NCI-H748 (cell line): ENCODE results near the gene CAMKMT.
A peak's percentile ranks its signal among the peaks of the same experiment; 100 is the strongest.

Source experiments
- DNase-seq: peaks from one replicate; lab custom pipeline; 2025; ENCODE audit not compliant: unreplicated experiment; lab: John Stamatoyannopoulos, UW

Gene CAMKMT

GRCh38 chr2:44682459-44682858, 320.7 kb downstream of the CAMKMT start:
- no peak for DNase-seq

DNA sequence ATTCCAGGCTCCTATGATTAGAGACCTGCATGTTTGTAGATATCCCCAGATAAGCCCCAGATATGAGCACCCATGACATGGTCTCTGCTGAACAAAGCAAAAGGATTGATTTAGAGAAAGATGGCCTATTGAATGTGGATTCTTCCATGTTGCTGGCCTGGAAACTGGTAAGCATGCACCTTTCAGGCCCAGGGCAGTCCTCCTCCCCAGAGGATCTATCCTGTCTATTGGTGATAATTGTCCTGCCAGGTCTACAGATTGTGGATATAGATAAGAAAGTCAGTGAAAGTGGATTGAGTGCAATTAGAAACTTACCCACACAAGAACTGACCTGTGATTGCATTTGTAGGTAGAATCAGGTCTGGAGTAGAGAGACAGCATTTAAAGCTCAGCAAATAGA, 322.8 kb downstream of the CAMKMT start:
- DNase-seq = no peak

GRCh38 chr2:44686561-44686960, 324.8 kb downstream of the CAMKMT start:
- DNase-seq = no peak

GRCh38 chr2:44687686-44688455, 326.1 kb downstream of the CAMKMT start:
- no peak for DNase-seq

- DNase-seq = no peak
Measured at GRCh38 chr2:44688456-44689124, 326.8 kb downstream of the CAMKMT start.

DNA sequence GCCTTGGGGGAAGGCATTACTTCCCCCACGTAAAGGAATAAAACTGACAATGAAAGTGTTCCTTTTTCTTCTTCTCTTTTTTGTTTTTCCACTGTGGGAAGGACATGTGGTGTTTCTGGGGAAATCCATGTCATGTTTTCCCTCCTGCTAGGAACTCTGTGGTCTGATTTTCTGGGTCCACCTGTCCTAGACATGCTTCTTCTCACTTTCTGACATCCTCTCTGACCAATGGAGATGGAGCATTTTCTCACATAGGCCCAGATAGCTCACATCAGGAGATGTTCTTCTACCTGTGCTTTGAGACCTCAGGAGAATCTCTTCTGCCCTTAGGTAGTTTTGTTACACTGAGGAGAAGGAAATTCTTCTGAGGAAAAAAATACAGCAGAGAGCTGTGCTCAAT, 327.8 kb downstream of the CAMKMT start:
- DNase-seq = no peak

DNA sequence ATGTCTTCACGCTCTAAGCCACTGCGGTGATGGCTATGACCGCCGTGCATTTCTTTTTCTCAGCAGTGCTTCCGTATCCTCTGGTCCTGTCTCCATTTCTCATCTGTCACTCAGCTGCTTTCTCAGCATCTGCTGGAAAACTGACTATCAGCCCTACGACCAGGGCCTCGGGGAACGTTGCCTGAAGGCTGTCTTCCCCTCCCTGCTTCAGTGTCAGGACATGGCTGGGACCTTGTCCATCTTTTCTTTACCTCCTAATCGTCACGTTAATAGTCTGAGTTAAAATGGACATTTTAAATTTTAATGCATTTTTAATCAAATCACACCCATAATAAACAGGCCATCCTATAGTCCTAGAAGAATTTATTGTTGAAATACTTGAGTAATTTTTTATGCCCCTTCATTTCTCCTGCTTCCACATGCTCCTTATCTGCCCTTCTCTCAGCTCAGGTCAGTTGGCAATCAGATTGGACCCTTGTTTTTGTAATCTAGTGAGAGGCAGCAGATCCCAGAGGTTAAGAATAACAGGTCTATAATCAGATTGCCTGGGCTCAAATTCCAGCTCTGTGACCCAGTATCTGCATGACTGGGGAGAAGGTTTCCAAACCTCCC, 329.5 kb downstream of the CAMKMT start:
- DNase-seq = no peak

DNA sequence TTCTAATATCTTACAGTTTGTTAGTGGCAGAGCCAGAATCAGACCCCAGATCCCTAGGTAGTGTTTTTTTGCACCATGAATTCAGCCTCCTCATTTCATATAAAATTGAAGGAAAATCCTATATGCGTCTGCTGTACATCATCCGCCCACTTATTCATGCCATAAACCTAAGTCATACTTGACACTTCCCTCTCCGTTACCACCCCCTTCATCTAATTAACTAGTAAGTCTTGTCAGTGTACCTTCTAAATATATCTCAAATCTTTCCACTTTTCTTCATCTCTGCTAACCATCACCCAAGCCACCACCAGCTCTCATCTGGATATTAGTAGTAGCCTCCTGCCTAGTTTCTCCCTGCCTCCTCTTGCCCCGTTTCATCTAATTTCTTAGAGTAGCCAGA, 331.1 kb downstream of the CAMKMT start:
- no peak for DNase-seq

DNA sequence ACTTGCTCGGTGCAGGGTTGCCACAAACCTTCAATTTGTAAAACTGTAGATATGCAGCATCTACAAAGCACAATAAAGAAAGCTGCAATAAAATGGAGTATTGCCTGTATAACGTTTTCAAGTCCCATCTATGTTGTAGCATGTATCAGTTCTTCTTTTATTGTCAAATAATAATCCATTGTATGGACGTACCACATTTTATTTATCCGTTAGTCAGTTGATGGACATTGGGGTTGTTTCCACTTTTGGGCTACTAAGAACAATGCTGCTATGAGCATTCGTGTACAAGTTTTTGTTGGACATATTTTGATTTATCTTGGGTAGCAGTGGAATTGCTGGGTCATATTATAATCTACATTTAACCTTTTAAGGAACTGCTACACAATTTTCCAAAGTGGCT, 339.1 kb downstream of the CAMKMT start:
- no peak for DNase-seq

DNA sequence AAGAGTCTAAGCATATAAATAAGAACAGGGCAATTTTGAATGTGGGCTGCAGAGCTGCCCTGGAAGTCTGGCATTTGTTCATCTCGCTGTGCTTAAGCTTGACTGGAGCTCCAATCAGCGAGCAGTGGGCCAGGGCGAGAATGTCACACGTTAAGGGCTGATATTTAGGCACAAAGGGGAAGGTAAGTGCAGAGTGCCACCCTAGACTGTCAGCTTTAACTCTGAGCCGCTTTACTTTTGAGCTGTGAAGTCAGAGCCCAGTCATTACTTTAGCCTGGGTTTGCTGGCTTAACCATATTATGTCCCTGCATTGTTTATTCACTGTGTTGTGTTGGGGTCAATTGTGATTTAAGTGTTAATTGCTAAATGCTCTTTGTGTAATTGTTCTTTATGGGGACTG, 343.6 kb downstream of the CAMKMT start:
- no peak for DNase-seq

DNA sequence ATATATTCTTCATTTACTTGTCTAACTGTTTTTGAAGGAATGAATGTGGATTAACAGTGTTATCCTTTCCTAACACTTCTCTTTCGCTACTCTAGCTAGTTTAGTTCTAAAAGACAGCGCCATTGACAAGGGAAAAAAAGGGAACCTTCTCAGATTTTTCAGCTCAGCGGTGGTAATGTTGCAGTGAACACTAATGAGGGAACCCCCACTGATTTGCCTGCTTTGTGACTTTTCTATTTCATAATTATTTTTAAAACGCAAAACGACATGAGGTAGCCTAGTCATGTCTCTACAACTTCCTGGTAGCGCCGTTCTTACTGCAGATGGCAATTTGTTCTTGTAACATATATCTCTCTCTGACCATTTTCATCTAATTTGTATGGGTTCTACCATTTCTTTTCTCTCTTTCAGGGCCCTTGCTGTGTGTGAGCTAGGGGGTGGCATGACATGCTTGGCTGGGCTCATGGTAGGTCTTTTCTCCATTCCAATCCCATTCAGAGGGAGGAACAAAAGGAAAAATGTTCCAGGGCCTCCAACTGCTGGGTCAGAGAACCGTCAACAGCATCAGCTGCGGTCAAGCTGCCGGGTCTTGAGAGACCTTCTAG, 344.2 kb downstream of the CAMKMT start:
- peak; percentile 62 for DNase-seq

DNA sequence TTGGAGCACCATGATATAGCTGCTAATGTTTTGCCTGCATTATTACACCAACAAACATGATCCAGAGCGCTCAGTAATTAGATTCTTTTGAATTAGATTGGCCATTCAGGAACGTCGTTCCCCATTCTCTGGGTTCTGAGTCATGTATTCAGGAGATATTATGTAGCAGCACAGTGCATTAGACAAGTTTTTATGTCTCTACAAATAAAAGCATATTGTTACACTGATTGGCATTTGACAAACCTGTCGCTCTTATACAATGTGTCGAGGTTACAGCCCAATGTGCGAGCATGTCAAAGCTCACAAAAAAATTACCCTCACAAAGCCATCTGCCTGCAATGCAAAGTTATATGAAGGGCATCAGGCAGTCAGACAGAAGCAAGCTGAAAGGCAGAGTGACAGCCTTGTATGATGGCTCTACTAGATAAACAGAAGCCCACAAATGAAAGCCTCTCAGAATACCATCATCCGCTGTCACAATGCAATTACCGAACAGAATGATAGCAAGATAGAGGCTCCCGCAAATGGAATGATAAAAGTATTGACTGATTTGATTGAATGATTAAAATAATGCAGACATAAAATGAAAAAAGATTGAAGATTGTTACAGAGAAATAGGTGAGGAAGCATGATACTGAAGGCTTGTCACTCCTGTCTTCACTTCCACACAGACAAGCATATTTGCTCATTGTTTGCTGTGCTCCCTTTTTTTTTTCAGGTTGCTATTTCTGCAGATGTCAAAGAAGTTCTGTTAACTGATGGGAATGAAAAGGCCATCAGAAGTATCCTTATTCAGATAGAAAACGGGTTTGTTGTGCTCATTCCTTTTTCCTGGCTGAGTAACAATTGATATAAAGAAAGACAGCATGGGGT, 345.2 kb downstream of the CAMKMT start:
- DNase-seq = peak; percentile 93

DNA sequence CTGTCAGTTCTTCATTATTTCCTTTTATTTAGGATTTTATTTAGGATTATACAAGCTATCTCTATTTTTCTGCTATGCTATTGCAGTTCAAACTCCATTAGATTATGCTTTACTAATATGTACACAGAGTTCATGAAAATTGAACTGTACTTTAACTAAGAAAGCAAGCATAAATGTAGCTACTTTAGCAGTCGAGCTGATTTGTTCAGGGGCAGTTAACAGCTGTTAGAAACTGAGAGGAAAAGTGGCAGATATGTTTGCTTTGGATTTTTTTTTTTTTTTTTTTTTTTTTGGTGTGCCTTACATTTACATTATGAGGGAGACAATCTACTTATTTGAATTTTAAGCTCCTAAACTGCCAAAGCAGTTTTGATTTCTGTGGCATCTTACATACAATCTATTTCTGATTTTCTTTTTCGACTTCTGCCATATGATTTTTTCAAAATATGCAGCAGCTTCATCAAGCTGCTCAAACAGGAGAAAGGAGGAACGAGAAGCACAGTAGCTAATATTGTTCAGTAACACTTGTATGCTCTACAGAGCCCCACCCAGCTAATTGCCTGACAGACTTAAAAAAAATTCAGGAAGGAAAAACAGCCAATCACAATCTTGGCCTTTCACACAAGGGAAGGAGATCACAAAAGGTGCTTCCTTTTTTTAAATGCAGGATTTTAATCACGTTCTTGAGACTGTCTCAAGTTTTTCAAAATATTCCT, 346.4 kb downstream of the CAMKMT start:
- peak; percentile 80 for DNase-seq

GRCh38 chr2:44708661-44709000, 346.9 kb downstream of the CAMKMT start:
- no peak for DNase-seq

- peak; percentile 17 for DNase-seq
Measured at GRCh38 chr2:44713170-44713569, 351.4 kb downstream of the CAMKMT start.

DNA sequence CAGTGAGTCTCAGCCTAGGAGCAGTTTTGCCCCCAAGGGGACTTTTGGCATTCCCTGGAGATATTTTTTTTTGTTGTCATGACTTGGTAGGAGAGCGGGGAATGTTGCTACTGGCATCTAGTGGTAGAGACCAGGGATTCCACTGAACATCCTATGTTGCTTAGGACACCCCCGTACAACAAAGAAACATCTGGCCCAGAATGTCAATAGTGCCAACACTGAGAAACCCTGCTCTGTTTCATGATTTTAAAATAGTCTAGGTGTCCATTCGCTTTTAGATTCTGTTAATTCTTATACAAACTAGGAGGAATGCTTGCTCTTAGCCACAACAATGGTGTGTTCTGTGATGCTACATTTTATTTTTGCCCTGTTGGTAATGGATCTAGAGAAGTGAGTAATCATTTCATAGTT, 353.9 kb downstream of the CAMKMT start:
- DNase-seq = peak; percentile 47

DNA sequence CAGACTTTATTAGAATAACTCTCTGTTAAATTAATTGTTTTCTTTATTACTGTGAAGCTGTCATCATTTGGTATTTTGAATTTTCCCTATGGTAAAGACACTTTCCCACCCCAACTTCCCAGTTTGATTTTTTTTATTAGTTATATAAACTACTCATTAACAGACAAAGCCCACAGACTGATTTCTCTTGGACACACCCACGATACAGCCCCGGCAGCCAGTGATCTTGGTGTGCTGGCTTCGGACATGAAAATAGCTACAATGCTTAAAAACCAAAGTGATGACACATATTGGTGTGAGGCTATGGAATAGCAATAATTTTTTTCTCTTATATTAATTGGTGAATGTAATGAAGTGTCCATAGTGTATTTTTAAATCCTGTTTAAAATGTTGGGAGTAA, 354.4 kb downstream of the CAMKMT start:
- no peak for DNase-seq

DNA sequence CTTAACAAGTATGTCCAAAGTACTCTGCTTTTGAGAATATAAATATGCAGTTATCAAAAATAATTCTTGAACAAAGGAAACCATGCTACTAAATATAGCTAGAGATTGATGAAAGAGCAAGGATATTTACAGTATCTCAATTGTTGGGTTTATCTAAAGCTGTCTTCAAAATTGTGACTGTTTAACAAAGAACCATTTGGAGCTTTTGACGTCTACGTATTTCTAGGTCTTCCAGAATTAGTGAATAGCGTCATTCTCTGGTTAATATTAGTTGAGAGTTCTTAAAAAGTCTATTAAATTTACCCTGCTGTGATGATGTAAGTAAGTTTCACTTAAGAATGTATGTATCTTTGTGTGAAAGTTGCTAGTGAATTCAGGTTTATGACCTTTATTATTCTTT, 356.7 kb downstream of the CAMKMT start:
- DNase-seq = no peak

DNA sequence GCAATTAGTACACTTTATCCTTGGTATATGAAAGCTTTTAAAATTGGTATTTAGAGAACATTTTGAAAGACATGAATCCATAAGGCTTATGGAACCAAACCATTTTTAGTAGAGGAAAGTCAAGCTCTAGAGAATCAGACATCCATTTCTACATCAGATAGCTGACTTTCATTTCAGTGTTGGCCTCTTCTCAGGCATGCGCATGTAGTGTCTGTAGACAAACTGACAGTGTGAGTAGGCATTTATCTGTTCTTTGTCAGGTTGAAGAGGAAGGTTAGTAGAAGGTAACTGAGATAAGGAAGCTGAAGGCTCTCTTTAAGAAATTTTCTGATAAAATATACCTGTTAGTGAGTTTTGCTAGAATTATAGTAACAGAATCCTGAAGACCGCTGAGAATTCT, 357.8 kb downstream of the CAMKMT start:
- DNase-seq = no peak

DNA sequence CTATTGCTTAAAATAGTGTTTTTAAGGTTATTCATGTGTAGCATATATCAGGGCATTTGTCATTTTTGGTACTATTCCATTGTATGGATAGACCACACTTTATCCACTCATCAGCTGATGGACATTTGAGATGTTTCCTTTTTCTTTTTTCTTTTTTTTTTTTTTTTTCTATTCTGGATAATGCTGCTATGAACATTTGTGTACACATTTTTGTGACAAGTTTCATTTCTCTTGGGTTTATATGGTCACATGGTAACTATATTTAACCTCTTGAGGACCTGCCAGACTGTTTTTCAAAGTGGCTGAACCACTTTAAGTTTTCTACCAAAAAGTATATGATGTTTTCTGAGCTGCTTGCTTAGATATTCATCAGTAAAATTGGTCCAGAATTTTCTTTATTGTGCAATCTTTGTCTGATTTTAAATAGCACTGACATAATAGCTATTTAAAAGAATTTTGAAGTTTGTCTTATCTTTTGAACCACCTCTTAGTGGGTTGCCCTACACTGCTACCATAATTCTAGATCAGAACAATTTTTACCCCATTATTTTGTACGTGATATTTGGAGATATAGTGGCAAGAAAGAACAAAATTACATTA, 360.4 kb downstream of the CAMKMT start:
- DNase-seq = no peak
